K562 treated with DMSO at 1 percent for 24 hours (cell line): ENCODE measurements around the gene PIWIL1. TPM values are rescaled to one million over a fixed set of nuclear protein-coding genes. Genes with fewer than 3 reads are reported as not detected.

Experiments used
- total RNA-seq: library from RNA; unstranded; fragments of 300-600 nt; gene quantifications from 2 replicates; pipeline ENCODE4 v1.2.3, GENCODE V29; 2022; ENCODE audit warnings: low read depth; ENCODE audit not compliant: insufficient read depth

The PIWIL1 gene
- not detected in 2 replicates for total RNA-seq

DNA sequence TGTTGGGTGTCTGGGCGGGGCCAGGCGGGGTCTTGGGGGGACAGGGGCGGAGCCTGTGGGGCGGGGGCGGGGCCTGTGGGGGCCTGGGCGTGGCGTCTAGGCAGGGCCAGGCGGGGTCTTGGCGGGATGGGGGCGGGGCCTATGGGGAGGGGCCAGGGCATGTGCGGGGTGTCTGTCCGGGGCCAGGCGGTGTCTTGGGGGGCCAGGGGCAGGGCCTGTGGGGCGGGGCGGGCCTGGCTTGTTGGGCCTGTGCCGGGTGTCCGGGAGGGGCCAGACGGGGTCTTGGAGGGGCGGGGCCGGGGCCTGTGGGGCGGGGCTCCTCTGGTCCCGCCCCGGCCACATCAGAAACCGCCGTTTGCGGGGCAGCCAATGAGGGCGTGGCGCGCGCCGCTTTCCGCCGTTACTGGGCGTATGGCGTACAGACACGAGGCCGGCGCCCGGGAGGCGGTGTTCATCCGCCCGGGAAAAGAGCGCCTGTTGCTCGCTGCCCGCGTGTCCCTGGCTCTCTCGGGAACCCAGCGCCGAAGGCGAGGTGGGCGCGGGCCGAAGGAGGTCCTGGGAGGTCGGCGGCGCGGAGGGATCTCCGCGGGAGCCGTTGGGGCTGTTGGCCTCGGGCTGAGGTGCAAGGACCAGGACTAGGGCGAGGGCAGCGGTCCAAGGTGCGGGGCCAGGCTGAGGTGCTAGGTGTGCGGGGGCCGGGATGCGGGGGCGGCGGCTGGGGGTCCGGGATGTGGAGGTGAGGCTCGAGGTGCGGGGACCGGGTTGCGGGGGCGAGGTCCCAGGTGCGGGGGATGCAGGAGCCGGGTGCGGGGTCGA, at the start of gene PIWIL1:
Gene PIWIL1 (plus strand): TSS at position 400 of the 816 bp plus-strand sequence. CDS start 4,705 bp downstream, outside the sequence.

Other genes with a start within 250 kb of the PIWIL1 start
- not detected in 2 replicates for gene FZD10, start 175.4 kb upstream of the PIWIL1 start, total RNA-seq